PFSK-1 (cell line): Measurements from ENCODE around the gene SLC25A34. TPM values are rescaled to one million over a fixed set of nuclear protein-coding genes. Genes with fewer than 3 reads are reported as not detected.

Experiments used
- FOXP2 ChIP-seq: optimal IDR thresholded peaks from 2 replicates; pipeline ENCODE3; 2011; ENCODE audit warnings: borderline replicate concordance, control low read depth, inconsistent platforms; ENCODE audit not compliant: insufficient read depth; ENCODE audit errors: extremely low read length, extremely low read depth
- POLR2AphosphoS5 ChIP-seq: IDR thresholded peaks from 2 replicates; pipeline ENCODE4 v1.6.1; 2012; ENCODE audit warnings: low read depth, mild to moderate bottlenecking, control low read depth, low read length, moderate library complexity
- REST ChIP-seq, 2 experiments: IDR thresholded peaks; 2 replicates each; pipeline versions ENCODE4 v1.6.1 to v1.8.0; 2011 to 2012; ENCODE audit warnings: low read depth in 2 of 2, low read length in 2 of 2, control low read depth in 1 of 2, inconsistent platforms in 1 of 2, mild to moderate bottlenecking in 1 of 2, moderate library complexity in 1 of 2; ENCODE audit not compliant: insufficient read depth in 1 of 2
- SIN3A ChIP-seq: IDR thresholded peaks from 2 replicates; pipeline ENCODE4 v1.6.1; 2012; ENCODE audit warnings: mild to moderate bottlenecking, low read length, moderate library complexity, borderline replicate concordance; ENCODE audit not compliant: insufficient read depth
- TAF1 ChIP-seq: IDR thresholded peaks from 2 replicates; pipeline ENCODE4 v1.6.1; 2012; ENCODE audit warnings: low read length, control low read depth, borderline replicate concordance; ENCODE audit not compliant: insufficient read depth
- polyA plus RNA-seq: library from polyadenylated mRNA; unstranded; fragments of >200 nt; gene quantifications from one replicate; pipeline ENCODE4 v1.2.1, GENCODE V29; 2012; ENCODE audit warnings: low read depth, missing spikeins; ENCODE audit not compliant: insufficient read length

The SLC25A34 gene
- 0.46 TPM for polyA plus RNA-seq

- TF ChIP-seq POLR2AphosphoS5, result no peak
- no peak for TF ChIP-seq FOXP2
- no peak for TF ChIP-seq REST (IDR thresholded peaks at IDR 0.05; ENCODE audit: insufficient read depth in 1 of 2, low read depth in 2 of 2, low read length in 2 of 2)
- no peak for TF ChIP-seq TAF1
- no peak for TF ChIP-seq SIN3A
These were observed at the start of gene SLC25A34 for GRCh38 chr1:15736038-15736891. SLC25A34 (plus strand) TSS chr1:15736258; CDS start chr1:15736486, 228 bp downstream.

DNA sequence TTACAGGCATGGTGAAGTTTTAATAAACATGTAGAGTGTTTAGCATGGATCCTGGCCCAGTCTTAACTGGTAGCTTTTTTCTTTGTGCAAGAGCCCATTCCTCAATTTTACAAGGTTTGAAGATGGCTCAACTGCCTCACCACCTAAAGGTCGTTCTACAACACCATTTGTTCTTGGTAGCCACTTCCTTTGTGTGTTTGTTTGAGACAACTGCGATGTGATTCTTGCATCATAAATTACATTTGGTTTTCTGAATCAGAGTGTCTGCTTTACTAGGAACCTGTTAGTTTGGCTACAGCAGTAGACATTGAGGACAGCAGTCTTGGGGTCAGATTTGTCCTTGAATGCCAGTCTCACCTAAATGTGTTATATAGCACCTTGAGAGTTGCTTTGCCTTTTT, 48.6 kb upstream of the SLC25A34 start:
- TF ChIP-seq SIN3A (no peak), POLR2AphosphoS5 (no peak), FOXP2 (no peak), TAF1 (no peak), REST (IDR thresholded peaks at IDR 0.05; ENCODE audit: insufficient read depth in 1 of 2, low read depth in 2 of 2, low read length in 2 of 2) (no peak)

DNA sequence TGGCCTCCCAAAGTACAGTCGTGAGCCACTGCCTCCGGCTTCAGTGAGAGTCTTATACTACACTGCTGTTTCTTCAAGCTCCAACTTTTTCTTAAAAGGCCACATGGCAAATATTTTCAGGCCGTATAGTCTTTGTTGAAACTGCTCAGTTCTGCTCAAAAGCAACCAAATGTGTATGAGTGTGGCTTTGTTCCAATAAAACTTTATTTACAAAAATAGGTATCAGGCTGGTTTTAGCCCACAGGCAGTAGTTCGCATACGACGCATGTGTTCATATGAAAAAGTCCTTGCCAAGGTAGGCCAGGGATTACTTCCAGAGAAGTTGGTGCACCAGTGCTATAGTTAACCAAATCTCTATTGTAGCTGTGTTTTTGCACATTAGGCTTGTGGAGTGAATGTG, 45.7 kb upstream of the SLC25A34 start:
- TF ChIP-seq POLR2AphosphoS5, result no peak
- no peak for TF ChIP-seq FOXP2
- TF ChIP-seq SIN3A, result no peak
- no peak for TF ChIP-seq TAF1
- TF ChIP-seq REST (IDR thresholded peaks at IDR 0.05; ENCODE audit: insufficient read depth in 1 of 2, low read depth in 2 of 2, low read length in 2 of 2), result no peak

- TF ChIP-seq POLR2AphosphoS5, result no peak
- TF ChIP-seq SIN3A, result no peak
- no peak for TF ChIP-seq REST (IDR thresholded peaks at IDR 0.05; ENCODE audit: insufficient read depth in 1 of 2, low read depth in 2 of 2, low read length in 2 of 2)
These were observed 44.5 kb upstream of the SLC25A34 start for GRCh38 chr1:15691434-15692032.
